ENCODE data around the gene TNRC6A. TPM values are rescaled to one million over a fixed set of nuclear protein-coding genes. Genes with fewer than 3 reads are reported as not detected.

Gene TNRC6A
- total and polyA plus RNA-seq, 2 of the 13 experiments (the other 11 are each of a cell fraction or from before 2014, with no cell fraction given) = 30.9 to 43.6 TPM

DNA sequence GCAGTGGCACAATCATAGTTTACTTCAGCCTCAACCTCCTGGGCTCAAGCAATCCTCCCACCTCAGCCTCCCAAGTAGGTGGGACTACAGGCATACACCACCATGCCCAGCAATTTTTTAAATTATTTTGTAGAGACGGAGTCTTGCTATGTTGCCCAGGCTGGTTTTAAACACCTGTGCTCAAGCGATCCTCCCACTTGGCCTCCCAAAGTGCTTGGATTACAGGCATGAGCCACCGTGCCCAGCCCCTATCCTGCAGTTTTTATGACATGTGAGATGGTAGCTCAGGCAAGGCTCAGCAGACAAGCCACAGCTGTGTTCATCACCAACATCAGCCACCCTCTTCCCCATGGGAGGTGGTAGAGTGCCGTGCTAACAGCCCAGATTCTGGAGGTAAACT is 46.2 kb upstream of the TNRC6A start:
- TF ChIP-seq, protein P1, sequence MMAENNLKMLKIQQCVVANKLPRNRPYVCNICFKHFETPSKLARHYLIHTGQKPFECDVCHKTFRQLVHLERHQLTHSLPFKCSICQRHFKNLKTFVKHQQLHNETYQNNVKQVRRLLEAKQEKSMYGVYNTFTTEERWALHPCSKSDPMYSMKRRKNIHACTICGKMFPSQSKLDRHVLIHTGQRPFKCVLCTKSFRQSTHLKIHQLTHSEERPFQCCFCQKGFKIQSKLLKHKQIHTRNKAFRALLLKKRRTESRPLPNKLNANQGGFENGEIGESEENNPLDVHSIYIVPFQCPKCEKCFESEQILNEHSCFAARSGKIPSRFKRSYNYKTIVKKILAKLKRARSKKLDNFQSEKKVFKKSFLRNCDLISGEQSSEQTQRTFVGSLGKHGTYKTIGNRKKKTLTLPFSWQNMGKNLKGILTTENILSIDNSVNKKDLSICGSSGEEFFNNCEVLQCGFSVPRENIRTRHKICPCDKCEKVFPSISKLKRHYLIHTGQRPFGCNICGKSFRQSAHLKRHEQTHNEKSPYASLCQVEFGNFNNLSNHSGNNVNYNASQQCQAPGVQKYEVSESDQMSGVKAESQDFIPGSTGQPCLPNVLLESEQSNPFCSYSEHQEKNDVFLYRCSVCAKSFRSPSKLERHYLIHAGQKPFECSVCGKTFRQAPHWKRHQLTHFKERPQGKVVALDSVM (CRISPR knock-in tag; IDR thresholded peaks at IDR 0.05) = peak; percentile 53; the same call in 1 of the 2 replicates
- TF ChIP-seq ZNF672 (CRISPR knock-in tag; IDR thresholded peaks at IDR 0.05) (no peak), ZNF121 (CRISPR knock-in tag; IDR thresholded peaks at IDR 0.05) (peak; percentile 62; the same call in 1 of the 2 replicates), PCBP1 (IDR thresholded peaks at IDR 0.05; ENCODE audit: borderline replicate concordance, low read depth, low read length) (no peak)
- no peaks in the 10 kb centered on the region for H3K27me3 ChIP-seq (ENCODE audit: control insufficient read depth in 1 of 2, insufficient read depth in 2 of 2, low read length in 2 of 2)
- no peaks in the 10 kb centered on the region for H3K9me3 ChIP-seq (ENCODE audit: low read length)
- FAIRE-seq = no peak
- POLR2A ChIA-PET = no interaction called here
- H3K36me3 ChIP-seq (replicated peaks in 1 of 2; ENCODE audit: control insufficient read depth in 1 of 2, insufficient read depth in 2 of 2, low read length in 2 of 2) = no peaks in the 10 kb centered on the region
- no peak overlapping the region for H3K9ac ChIP-seq (ENCODE audit: insufficient read depth, low read depth, low read length)
- ATAC-seq = no peak
- no peak overlapping the region for H3K27ac ChIP-seq (ENCODE audit: extremely low read length, insufficient read depth, low read length)
- H3K4me1 ChIP-seq (ENCODE audit: insufficient read depth, low read length) = peaks cover 70% of the 10 kb centered on the region
- intact Hi-C loops (cut with micrococcal nuclease; ENCODE audit: unreplicated experiment) (no loop called here), in situ Hi-C loops (cut with HindIII; ENCODE audit: extremely low pct_ligation_motif_present, low pct_unique_long_range_greater_than_20kb) (loop anchor here (10.0 kb wide), 1 partner anchor 158 kb away; no protein-coding TSS in a partner anchor)
- H3K4me2 ChIP-seq (ENCODE audit: low read depth, low read length) = no peak overlapping the region
- H3K4me3 ChIP-seq (replicated peaks in 1 of 3; ENCODE audit: insufficient read depth in 1 of 3, low read depth in 2 of 3, low read length in 3 of 3) = no peak overlapping the region
- BruUV-seq (replicated peaks) = no TSS peak
- no peaks in the 10 kb centered on the region for H3K79me2 ChIP-seq (ENCODE audit: insufficient read depth, low read length)
- CTCF ChIA-PET (ENCODE audit: low intra/inter-chr PET ratio, low total read pairs) = no interaction called here
- no peak for DNase-seq (ENCODE audit: low spot score)
- H4K20me1 ChIP-seq (ENCODE audit: insufficient read depth, low read length) = no peaks in the 10 kb centered on the region
- H2AFZ ChIP-seq (ENCODE audit: low read length) = no peak overlapping the region
- 38% methylated on average over 4 of the region's 4 CpGs for WGBS (ENCODE audit: low lambda C conversion rate)

DNA sequence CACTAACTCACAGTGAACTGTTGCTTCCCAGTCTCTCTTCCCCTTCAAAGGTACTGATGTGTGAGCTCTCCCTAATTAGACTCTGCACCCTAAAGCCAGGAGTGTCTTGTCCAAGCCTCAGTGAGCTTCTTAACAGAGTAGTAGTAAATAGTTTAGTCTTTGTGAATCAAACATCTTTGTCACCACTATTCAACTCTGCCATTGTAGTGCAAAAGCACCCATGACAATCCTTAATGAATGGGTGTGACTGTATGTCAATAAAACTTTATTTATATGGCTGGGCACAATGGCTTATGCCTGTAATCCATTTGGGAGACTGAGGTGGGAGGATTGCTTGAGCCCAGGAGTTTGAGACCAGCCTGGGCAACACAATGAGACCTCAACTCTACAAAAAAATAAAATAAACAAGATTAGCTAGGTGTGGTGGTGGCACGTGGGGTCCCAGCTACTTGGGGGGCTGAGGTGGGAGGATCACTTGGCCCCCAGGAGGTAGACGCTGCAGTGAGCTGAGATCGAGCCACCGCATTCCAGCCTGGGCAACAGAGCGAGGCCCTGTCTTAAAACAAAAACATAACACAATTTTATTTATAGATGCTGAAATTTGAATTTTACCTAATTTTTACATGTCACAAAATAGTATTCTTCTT is 45.5 kb upstream of the TNRC6A start:
- H3K27ac ChIP-seq (ENCODE audit: extremely low read length, insufficient read depth, low read length) = no peak overlapping the region
- BruUV-seq (replicated peaks) = no TSS peak
- CTCF ChIA-PET (ENCODE audit: low intra/inter-chr PET ratio, low total read pairs) = no interaction called here
- no peak overlapping the region for H3K4me3 ChIP-seq (replicated peaks in 1 of 3; ENCODE audit: insufficient read depth in 1 of 3, low read depth in 2 of 3, low read length in 3 of 3)
- H3K9me3 ChIP-seq (ENCODE audit: low read length) = no peaks in the 10 kb centered on the region
- H2AFZ ChIP-seq (ENCODE audit: low read length) = no peak overlapping the region
- no peaks in the 10 kb centered on the region for H4K20me1 ChIP-seq (ENCODE audit: insufficient read depth, low read length)
- H3K36me3 ChIP-seq (replicated peaks in 1 of 2; ENCODE audit: control insufficient read depth in 1 of 2, insufficient read depth in 2 of 2, low read length in 2 of 2) = no peaks in the 10 kb centered on the region
- peaks cover 64% of the 10 kb centered on the region for H3K4me1 ChIP-seq (ENCODE audit: insufficient read depth, low read length)
- H3K9ac ChIP-seq (ENCODE audit: insufficient read depth, low read depth, low read length) = no peak overlapping the region
- DNase-seq (ENCODE audit: low spot score) = no peak
- no peak for ATAC-seq
- H3K4me2 ChIP-seq (ENCODE audit: low read depth, low read length) = no peak overlapping the region
- FAIRE-seq = no peak
- intact Hi-C loops (cut with micrococcal nuclease; ENCODE audit: unreplicated experiment) (no loop called here), in situ Hi-C loops (cut with HindIII; ENCODE audit: extremely low pct_ligation_motif_present, low pct_unique_long_range_greater_than_20kb) (loop anchor here (10.0 kb wide), 1 partner anchor 159 kb away; no protein-coding TSS in a partner anchor)
- POLR2A ChIA-PET = no interaction called here
- no peaks in the 10 kb centered on the region for H3K79me2 ChIP-seq (ENCODE audit: insufficient read depth, low read length)
- no peaks in the 10 kb centered on the region for H3K27me3 ChIP-seq (ENCODE audit: control insufficient read depth in 1 of 2, insufficient read depth in 2 of 2, low read length in 2 of 2)
- WGBS (ENCODE audit: low lambda C conversion rate) = 47% methylated on average over 5 of the region's 5 CpGs
- TF ChIP-seq NR2F1 (CRISPR knock-in tag; IDR thresholded peaks at IDR 0.05) (no peak), ZNF558 (CRISPR knock-in tag; IDR thresholded peaks at IDR 0.05; ENCODE audit: borderline replicate concordance) (0 out of 2 replicates have a peak, but pooled peaks have one; percentile 34), ZNF205 (CRISPR knock-in tag; IDR thresholded peaks at IDR 0.05) (no peak), ZNF292 (CRISPR knock-in tag; IDR thresholded peaks at IDR 0.05; ENCODE audit: borderline replicate concordance, low read depth) (no peak)
- TF ChIP-seq, protein P2, sequence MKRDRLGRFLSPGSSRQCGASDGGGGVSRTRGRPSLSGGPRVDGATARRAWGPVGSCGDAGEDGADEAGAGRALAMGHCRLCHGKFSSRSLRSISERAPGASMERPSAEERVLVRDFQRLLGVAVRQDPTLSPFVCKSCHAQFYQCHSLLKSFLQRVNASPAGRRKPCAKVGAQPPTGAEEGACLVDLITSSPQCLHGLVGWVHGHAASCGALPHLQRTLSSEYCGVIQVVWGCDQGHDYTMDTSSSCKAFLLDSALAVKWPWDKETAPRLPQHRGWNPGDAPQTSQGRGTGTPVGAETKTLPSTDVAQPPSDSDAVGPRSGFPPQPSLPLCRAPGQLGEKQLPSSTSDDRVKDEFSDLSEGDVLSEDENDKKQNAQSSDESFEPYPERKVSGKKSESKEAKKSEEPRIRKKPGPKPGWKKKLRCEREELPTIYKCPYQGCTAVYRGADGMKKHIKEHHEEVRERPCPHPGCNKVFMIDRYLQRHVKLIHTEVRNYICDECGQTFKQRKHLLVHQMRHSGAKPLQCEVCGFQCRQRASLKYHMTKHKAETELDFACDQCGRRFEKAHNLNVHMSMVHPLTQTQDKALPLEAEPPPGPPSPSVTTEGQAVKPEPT (CRISPR knock-in tag; IDR thresholded peaks at IDR 0.05; ENCODE audit: low read depth) = no peak
